GM23338 (cell line): ENCODE data around the gene ITGA8. TPM values are rescaled to one million over a fixed set of nuclear protein-coding genes. Genes with fewer than 3 reads are reported as not detected.

Source experiments
- ATAC-seq: fragments of 200-7000 bp; cut with Tn5 transposase; 3 replicates; pipeline ENCODE4 v1.9.1; 2020
- DNase-seq: peaks from one replicate; pipeline ENCODE4 v3.0.0-alpha.2; 2015; ENCODE audit warnings: low spot score
- H2AFZ ChIP-seq: fragments of 200-600 bp; sonication (generic); 2 replicates; pipeline ENCODE4 v1.8.0; 2016; ENCODE audit warnings: antibody characterized with exemption, mild to moderate bottlenecking, moderate library complexity
- H3F3A ChIP-seq: fragments of 200-600 bp; sonication (generic); replicated peaks from 2 replicates; pipeline ENCODE4 v1.8.0; 2017; ENCODE audit warnings: antibody characterized with exemption, mixed run types, low read depth
- H3K27ac ChIP-seq: fragments of 200-600 bp; sonication (generic); 2 replicates; pipeline ENCODE4 v1.6.1; 2016; ENCODE audit warnings: low read depth
- H3K27me3 ChIP-seq: fragments of 200-600 bp; sonication (generic); 2 replicates; pipeline ENCODE4 v1.8.0; 2016; ENCODE audit warnings: mild to moderate bottlenecking, mixed run types, moderate library complexity; ENCODE audit not compliant: insufficient read depth
- H3K36me3 ChIP-seq: fragments of 200-600 bp; sonication (generic); 2 replicates; pipeline ENCODE4 v1.8.0; 2016; ENCODE audit warnings: mild to moderate bottlenecking; ENCODE audit not compliant: insufficient read depth
- H3K4me1 ChIP-seq: fragments of 200-600 bp; sonication (generic); 2 replicates; pipeline ENCODE4 v1.8.0; 2016; ENCODE audit warnings: mild to moderate bottlenecking, moderate library complexity; ENCODE audit not compliant: insufficient read depth
- H3K4me2 ChIP-seq: fragments of 200-600 bp; sonication (generic); 2 replicates; pipeline ENCODE4 v1.7.1; 2017; ENCODE audit warnings: mixed run types
- H3K4me3 ChIP-seq: fragments of 200-600 bp; sonication (generic); 2 replicates; pipeline ENCODE4 v1.6.1; 2016; ENCODE audit warnings: mixed run types
- H3K79me2 ChIP-seq: fragments of 200-600 bp; sonication (generic); replicated peaks from 2 replicates; pipeline ENCODE4 v1.8.0; 2017; ENCODE audit warnings: mild to moderate bottlenecking; ENCODE audit not compliant: insufficient read depth
- H3K9me2 ChIP-seq: fragments of 200-600 bp; sonication (generic); 2 replicates; pipeline ENCODE4 v1.8.0; 2017; ENCODE audit not compliant: insufficient read depth
- H4K20me1 ChIP-seq: fragments of 200-600 bp; sonication (generic); replicated peaks from 2 replicates; pipeline ENCODE4 v1.8.0; 2017; ENCODE audit warnings: mild to moderate bottlenecking; ENCODE audit not compliant: insufficient read depth
- H3K27ac Mint-ChIP-seq: 2 replicates; pipeline ENCODE4 v1.8.0; 2020; ENCODE audit warnings: inconsistent platforms, mild to moderate bottlenecking, moderate library complexity, mixed read lengths
- H3K27me3 Mint-ChIP-seq: 3 replicates; pipeline ENCODE4 v1.8.0; 2022; ENCODE audit warnings: low read depth, mild to moderate bottlenecking, moderate library complexity, mixed read lengths, inconsistent platforms; ENCODE audit not compliant: insufficient read depth, poor library complexity
- H3K36me3 Mint-ChIP-seq: 3 replicates; pipeline ENCODE4 v1.8.0; 2021; ENCODE audit warnings: low read depth, mild to moderate bottlenecking, inconsistent platforms, moderate library complexity, mixed read lengths
- H3K4me1 Mint-ChIP-seq: 3 replicates; pipeline ENCODE4 v1.8.0; 2020; ENCODE audit warnings: mild to moderate bottlenecking, inconsistent platforms, mixed read lengths
- H3K4me3 Mint-ChIP-seq: 3 replicates; pipeline ENCODE4 v1.8.0; 2021; ENCODE audit warnings: moderate library complexity, mild to moderate bottlenecking, inconsistent platforms, mixed read lengths
- H3K9me3 Mint-ChIP-seq: 3 replicates; pipeline ENCODE4 v1.8.0; 2020; ENCODE audit warnings: moderate library complexity, mild to moderate bottlenecking, inconsistent platforms, mixed read lengths
- EZH2phosphoT487 ChIP-seq: fragments of 200-600 bp; sonication (generic); IDR thresholded peaks from one replicate; pipeline ENCODE4 v1.8.1; 2018; ENCODE audit warnings: antibody characterized with exemption; ENCODE audit not compliant: unreplicated experiment
- NANOG ChIP-seq: IDR thresholded peaks from 2 replicates; pipeline ENCODE4 v1.6.1; 2016; ENCODE audit warnings: antibody characterized with exemption, borderline replicate concordance
- ZNF331 ChIP-seq: fragments of 250-450 bp; sonication (Bioruptor Pico); IDR thresholded peaks from 2 replicates; pipeline ENCODE4 v1.5.0; 2020; ENCODE audit warnings: low read depth, mild to moderate bottlenecking, moderate library complexity
- polyA plus RNA-seq: library from polyadenylated mRNA; unstranded; fragments of >200 nt; fragmentation: Nextera tagmentation; extraction: Ambion mirVana; gene quantifications from 2 replicates; pipeline ENCODE4 v1.2.1, GENCODE V29; 2016
- total RNA-seq: library from RNA; depleted of rRNA; stranded (reverse); fragments of >200 nt; shearing (Covaris generic); gene quantifications from 2 replicates; pipeline ENCODE4 v1.2.3, GENCODE V29; 2014
- TF ChIP-seq, protein P1 (sequence below): fragments of 250-450 bp; sonication (Bioruptor Pico); IDR thresholded peaks from 2 replicates; pipeline ENCODE4 v1.5.0; 2020; ENCODE audit warnings: mild to moderate bottlenecking, moderate library complexity
- TF ChIP-seq, protein P2 (sequence below): IDR thresholded peaks from 2 replicates; pipeline ENCODE4 v1.6.1; 2016; ENCODE audit warnings: antibody characterized with exemption

ITGA8 gene
- total and polyA plus RNA-seq, 2 experiments from 2014 or later, result not detected

DNA sequence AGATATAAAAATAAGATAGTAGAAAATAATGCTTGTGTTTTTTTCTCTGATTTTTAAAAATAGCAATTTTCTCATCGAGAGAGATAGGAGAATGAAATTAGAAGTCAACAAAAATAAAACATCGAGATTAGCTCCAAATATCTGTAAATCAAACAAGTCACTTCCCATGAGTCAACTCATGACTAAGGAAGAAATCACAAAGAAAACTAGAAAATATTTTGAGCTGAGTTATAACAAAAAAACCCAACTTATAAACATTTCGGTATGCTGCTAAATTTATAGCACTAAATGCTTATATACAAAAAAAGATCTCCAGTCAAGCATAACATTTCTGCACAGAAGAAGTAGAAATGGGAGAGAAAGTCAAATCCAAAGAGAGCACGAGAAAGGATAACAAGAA lies 140.1 kb downstream of the ITGA8 start:
- TF ChIP-seq, protein P1, sequence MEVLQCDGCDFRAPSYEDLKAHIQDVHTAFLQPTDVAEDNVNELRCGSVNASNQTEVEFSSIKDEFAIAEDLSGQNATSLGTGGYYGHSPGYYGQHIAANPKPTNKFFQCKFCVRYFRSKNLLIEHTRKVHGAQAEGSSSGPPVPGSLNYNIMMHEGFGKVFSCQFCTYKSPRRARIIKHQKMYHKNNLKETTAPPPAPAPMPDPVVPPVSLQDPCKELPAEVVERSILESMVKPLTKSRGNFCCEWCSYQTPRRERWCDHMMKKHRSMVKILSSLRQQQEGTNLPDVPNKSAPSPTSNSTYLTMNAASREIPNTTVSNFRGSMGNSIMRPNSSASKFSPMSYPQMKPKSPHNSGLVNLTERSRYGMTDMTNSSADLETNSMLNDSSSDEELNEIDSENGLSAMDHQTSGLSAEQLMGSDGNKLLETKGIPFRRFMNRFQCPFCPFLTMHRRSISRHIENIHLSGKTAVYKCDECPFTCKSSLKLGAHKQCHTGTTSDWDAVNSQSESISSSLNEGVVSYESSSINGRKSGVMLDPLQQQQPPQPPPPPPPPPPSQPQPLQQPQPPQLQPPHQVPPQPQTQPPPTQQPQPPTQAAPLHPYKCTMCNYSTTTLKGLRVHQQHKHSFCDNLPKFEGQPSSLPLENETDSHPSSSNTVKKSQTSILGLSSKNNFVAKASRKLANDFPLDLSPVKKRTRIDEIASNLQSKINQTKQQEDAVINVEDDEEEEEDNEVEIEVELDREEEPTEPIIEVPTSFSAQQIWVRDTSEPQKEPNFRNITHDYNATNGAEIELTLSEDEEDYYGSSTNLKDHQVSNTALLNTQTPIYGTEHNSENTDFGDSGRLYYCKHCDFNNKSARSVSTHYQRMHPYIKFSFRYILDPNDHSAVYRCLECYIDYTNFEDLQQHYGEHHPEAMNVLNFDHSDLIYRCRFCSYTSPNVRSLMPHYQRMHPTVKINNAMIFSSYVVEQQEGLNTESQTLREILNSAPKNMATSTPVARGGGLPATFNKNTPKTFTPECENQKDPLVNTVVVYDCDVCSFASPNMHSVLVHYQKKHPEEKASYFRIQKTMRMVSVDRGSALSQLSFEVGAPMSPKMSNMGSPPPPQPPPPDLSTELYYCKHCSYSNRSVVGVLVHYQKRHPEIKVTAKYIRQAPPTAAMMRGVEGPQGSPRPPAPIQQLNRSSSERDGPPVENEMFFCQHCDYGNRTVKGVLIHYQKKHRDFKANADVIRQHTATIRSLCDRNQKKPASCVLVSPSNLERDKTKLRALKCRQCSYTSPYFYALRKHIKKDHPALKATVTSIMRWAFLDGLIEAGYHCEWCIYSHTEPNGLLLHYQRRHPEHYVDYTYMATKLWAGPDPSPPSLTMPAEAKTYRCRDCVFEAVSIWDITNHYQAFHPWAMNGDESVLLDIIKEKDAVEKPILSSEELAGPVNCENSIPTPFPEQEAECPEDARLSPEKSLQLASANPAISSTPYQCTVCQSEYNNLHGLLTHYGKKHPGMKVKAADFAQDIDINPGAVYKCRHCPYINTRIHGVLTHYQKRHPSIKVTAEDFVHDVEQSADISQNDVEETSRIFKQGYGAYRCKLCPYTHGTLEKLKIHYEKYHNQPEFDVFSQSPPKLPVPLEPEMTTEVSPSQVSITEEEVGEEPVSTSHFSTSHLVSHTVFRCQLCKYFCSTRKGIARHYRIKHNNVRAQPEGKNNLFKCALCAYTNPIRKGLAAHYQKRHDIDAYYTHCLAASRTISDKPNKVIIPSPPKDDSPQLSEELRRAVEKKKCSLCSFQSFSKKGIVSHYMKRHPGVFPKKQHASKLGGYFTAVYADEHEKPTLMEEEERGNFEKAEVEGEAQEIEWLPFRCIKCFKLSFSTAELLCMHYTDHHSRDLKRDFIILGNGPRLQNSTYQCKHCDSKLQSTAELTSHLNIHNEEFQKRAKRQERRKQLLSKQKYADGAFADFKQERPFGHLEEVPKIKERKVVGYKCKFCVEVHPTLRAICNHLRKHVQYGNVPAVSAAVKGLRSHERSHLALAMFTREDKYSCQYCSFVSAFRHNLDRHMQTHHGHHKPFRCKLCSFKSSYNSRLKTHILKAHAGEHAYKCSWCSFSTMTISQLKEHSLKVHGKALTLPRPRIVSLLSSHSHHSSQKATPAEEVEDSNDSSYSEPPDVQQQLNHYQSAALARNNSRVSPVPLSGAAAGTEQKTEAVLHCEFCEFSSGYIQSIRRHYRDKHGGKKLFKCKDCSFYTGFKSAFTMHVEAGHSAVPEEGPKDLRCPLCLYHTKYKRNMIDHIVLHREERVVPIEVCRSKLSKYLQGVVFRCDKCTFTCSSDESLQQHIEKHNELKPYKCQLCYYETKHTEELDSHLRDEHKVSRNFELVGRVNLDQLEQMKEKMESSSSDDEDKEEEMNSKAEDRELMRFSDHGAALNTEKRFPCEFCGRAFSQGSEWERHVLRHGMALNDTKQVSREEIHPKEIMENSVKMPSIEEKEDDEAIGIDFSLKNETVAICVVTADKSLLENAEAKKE (CRISPR knock-in tag), result no peak
- TF ChIP-seq NANOG (no peak), ZNF331 (no peak), EZH2phosphoT487 (no peak)
- TF ChIP-seq, protein P2, sequence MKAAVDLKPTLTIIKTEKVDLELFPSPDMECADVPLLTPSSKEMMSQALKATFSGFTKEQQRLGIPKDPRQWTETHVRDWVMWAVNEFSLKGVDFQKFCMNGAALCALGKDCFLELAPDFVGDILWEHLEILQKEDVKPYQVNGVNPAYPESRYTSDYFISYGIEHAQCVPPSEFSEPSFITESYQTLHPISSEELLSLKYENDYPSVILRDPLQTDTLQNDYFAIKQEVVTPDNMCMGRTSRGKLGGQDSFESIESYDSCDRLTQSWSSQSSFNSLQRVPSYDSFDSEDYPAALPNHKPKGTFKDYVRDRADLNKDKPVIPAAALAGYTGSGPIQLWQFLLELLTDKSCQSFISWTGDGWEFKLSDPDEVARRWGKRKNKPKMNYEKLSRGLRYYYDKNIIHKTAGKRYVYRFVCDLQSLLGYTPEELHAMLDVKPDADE, result no peak
- Histone ChIP-seq H3F3A (no peaks in the 10 kb centered on the region), H3K9me2 (no peaks in the 10 kb centered on the region), H4K20me1 (no peaks in the 10 kb centered on the region), H3K4me2 (no peak overlapping the region), H3K79me2 (no peaks in the 10 kb centered on the region), H3K27me3 (no peaks in the 10 kb centered on the region), H2AFZ (no peak overlapping the region), H3K27ac (no peak overlapping the region), H3K4me3 (no peak overlapping the region), H3K4me1 (no peaks in the 10 kb centered on the region), H3K36me3 (no peaks in the 10 kb centered on the region)
- DNase-seq (no peak), ATAC-seq (no peak)
- H3K36me3 Mint-ChIP-seq, result no peaks in the 10 kb centered on the region; the same call in 2 of the 3 replicates
- no peak overlapping the region for H3K4me3 Mint-ChIP-seq
- no peak overlapping the region for H3K27ac Mint-ChIP-seq
- peaks cover 1% of the 10 kb centered on the region for H3K27me3 Mint-ChIP-seq
- H3K9me3 Mint-ChIP-seq, result peaks cover 12% of the 10 kb centered on the region; the same call in 2 of the 3 replicates
- H3K4me1 Mint-ChIP-seq, result no peaks in the 10 kb centered on the region

DNA sequence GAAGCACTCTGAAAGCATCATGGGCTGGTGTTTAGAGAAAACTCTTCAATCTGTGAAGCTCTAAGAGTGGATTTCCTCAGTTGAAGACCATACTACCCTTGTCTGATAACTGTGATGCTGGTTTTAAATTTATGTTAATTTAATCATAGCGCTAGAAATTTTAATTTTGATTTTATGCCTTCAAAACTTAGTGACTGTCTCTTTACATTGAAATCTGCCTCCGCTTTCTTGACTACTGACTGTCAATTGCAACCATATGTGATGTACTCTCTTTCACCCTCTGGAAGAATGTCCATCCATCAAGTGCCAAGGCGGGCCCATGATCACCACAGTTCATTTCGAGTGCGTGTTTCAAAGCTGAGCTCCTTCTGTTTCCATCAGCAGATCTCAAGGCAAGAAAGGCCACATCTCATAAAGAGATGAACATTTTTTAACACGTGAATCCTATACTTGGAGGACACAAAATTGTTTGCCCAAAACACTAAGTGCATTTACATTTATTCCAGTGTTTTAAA lies 147.1 kb downstream of the ITGA8 start:
- Mint-ChIP-seq H3K4me1 (peaks cover 6% of the 10 kb centered on the region), H3K27me3 (peaks cover 1% of the 10 kb centered on the region), H3K4me3 (no peak overlapping the region), H3K9me3 (no peaks in the 10 kb centered on the region), H3K36me3 (no peaks in the 10 kb centered on the region), H3K27ac (no peak overlapping the region)
- Histone ChIP-seq H3K27me3 (no peaks in the 10 kb centered on the region), H3K79me2 (no peaks in the 10 kb centered on the region), H3K4me3 (no peak overlapping the region), H4K20me1 (no peaks in the 10 kb centered on the region), H3K4me1 (peaks cover 8% of the 10 kb centered on the region), H3K27ac (no peak overlapping the region), H3K4me2 (no peak overlapping the region), H3K9me2 (no peaks in the 10 kb centered on the region), H3K36me3 (no peaks in the 10 kb centered on the region), H2AFZ (no peak overlapping the region), H3F3A (no peaks in the 10 kb centered on the region)
- ATAC-seq (no peak), DNase-seq (no peak)
- TF ChIP-seq, protein P2, result no peak
